ENCODE measurements around the gene FBLN1. TPM values are rescaled to one million over a fixed set of nuclear protein-coding genes. Genes with fewer than 3 reads are reported as not detected.

The FBLN1 gene
- total RNA-seq, 1 experiment from 2014 or later, result 28.6 TPM

DNA sequence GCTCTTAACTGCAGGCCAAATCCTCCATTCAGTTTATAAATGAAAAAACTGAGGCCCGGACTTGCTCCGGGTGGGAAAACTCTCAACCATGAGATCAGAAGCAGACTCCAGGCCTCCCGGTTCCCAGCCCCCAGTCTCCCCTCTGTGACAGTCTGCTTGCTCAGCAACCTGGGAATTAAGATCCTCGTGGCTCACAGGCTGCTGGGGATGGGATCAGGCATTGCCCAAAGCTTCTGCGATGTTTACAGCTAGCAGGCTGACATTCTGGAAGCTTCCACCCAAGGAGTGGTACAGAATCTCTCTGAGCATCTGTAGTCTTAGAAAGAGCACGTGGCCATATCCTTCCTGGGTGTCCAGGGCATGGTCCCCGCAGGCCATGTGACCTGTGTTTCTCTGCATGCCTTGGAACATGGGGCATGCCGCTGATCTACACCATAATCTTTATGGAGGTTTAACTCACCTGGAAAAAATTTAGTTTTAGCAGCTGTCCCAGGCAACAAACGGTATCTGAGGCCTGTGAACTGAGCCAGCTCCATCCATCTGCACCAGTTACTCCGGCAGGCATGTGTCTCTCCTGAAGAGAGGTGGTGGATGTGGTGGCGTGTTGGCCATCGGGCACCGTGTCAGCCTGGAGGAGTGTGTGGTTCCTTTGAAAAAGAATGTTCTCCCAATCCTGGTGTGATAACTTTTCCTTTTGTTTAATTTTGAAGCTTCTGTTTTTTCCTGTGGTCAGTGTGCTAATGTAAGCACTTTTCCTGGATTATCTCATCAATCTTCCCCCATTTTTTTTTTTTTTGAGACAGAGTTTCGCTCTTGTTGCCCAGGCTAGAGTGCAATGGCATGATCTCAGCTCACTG is 7.9 kb downstream of the FBLN1 start:
- TF ChIP-seq, protein P1, sequence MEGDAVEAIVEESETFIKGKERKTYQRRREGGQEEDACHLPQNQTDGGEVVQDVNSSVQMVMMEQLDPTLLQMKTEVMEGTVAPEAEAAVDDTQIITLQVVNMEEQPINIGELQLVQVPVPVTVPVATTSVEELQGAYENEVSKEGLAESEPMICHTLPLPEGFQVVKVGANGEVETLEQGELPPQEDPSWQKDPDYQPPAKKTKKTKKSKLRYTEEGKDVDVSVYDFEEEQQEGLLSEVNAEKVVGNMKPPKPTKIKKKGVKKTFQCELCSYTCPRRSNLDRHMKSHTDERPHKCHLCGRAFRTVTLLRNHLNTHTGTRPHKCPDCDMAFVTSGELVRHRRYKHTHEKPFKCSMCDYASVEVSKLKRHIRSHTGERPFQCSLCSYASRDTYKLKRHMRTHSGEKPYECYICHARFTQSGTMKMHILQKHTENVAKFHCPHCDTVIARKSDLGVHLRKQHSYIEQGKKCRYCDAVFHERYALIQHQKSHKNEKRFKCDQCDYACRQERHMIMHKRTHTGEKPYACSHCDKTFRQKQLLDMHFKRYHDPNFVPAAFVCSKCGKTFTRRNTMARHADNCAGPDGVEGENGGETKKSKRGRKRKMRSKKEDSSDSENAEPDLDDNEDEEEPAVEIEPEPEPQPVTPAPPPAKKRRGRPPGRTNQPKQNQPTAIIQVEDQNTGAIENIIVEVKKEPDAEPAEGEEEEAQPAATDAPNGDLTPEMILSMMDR (IDR thresholded peaks at IDR 0.05; ENCODE audit: unreplicated experiment), result no peak
- Mint-ChIP-seq H3K36me3 (ENCODE audit: insufficient read depth, unreplicated experiment) (no peaks in the 10 kb centered on the region), H3K4me3 (ENCODE audit: low read depth, unreplicated experiment) (no peak overlapping the region), H3K9me3 (ENCODE audit: low read depth, unreplicated experiment) (no peaks in the 10 kb centered on the region), H3K4me1 (ENCODE audit: low read depth, unreplicated experiment) (no peaks in the 10 kb centered on the region), H3K27me3 (ENCODE audit: unreplicated experiment) (peaks cover 30% of the 10 kb centered on the region), H3K27ac (ENCODE audit: unreplicated experiment) (no peak overlapping the region)
- intact Hi-C loops (cut with micrococcal nuclease; ENCODE audit: unreplicated experiment), result no loop called here
- no TSS peak for BruUV-seq (replicated peaks)
- no peak for DNase-seq
- CTCF ChIA-PET, result no interaction called here

DNA sequence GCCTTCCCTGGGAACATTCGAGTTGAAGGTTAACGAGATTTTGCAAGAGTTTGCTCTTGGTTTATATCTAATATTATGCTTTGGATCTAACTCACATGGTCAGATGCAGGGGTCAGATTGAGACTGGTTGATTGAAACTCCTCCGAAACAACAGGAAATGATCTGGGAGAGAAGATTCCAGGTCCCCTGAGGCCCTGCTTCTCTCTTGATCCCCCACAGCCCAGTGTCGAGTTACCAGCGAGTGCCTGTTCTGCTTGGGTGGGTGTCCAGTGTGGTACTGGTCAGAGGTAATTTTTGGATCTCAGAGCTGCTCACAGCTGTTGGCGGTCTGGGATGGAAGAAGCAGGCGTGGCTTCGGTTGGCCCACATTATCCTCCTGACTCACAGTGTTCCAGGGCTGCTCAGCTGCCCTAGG is 9.2 kb downstream of the FBLN1 start:
- TF ChIP-seq, protein P1 (IDR thresholded peaks at IDR 0.05; ENCODE audit: unreplicated experiment), result no peak
- H3K4me3 Mint-ChIP-seq (ENCODE audit: low read depth, unreplicated experiment), result no peak overlapping the region
- DNase-seq, result no peak
- peaks cover 42% of the 10 kb centered on the region for H3K27me3 Mint-ChIP-seq (ENCODE audit: unreplicated experiment)
- CTCF ChIA-PET, result no interaction called here
- intact Hi-C loops (cut with micrococcal nuclease; ENCODE audit: unreplicated experiment), result no loop called here
- no peak overlapping the region for H3K27ac Mint-ChIP-seq (ENCODE audit: unreplicated experiment)
- H3K4me1 Mint-ChIP-seq (ENCODE audit: low read depth, unreplicated experiment), result no peaks in the 10 kb centered on the region
- no peaks in the 10 kb centered on the region for H3K9me3 Mint-ChIP-seq (ENCODE audit: low read depth, unreplicated experiment)
- no TSS peak for BruUV-seq (replicated peaks)
- H3K36me3 Mint-ChIP-seq (ENCODE audit: insufficient read depth, unreplicated experiment), result no peaks in the 10 kb centered on the region

DNA sequence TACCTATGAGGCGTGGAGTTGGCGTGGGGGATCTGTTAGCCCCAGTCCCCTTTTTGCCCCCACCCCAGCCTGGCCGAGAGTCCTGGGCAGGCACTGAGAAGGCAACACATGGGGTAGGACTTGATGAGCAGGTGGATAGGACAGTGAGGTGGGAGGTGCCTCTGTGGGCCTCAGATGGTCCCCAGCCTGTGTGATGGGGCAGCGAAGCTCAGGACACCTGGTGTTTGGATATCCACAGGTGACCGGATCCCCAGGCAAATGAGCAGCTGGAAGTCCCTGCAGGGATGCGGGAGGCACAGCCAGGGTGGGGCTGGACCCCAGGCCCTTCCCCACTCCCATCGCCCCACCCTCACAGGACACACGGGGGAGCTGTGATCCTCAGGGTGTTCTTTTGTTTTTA is 9.7 kb downstream of the FBLN1 start:
- Mint-ChIP-seq H3K27me3 (ENCODE audit: unreplicated experiment) (peaks cover 42% of the 10 kb centered on the region), H3K36me3 (ENCODE audit: insufficient read depth, unreplicated experiment) (no peaks in the 10 kb centered on the region), H3K4me3 (ENCODE audit: low read depth, unreplicated experiment) (no peak overlapping the region), H3K4me1 (ENCODE audit: low read depth, unreplicated experiment) (no peaks in the 10 kb centered on the region), H3K9me3 (ENCODE audit: low read depth, unreplicated experiment) (no peaks in the 10 kb centered on the region), H3K27ac (ENCODE audit: unreplicated experiment) (no peak overlapping the region)
- CTCF ChIA-PET, result no interaction called here
- DNase-seq, result no peak
- TF ChIP-seq, protein P1 (IDR thresholded peaks at IDR 0.05; ENCODE audit: unreplicated experiment), result no peak
- intact Hi-C loops (cut with micrococcal nuclease; ENCODE audit: unreplicated experiment), result no loop called here
- no TSS peak for BruUV-seq (replicated peaks)

DNA sequence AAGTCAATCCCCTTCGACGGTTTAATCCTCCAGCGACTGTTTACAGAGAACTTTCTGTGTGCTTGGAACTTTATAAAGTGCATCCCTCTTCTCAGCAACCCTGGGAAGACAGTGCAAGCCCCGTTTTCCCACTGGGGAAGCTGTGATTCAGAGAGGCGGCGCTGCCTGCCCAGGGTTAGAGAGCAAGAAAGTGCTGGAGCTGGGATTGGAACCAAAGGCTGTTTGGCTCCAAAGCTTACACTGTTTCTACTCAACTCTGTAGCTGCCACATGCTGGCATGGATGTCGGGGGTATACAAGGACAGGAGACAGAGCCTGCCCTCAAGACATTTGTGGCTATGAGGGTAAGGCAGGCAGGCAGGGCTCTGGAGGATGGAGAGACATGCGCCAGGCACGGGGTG is 13.0 kb downstream of the FBLN1 start:
- no TSS peak for BruUV-seq (replicated peaks)
- H3K27ac Mint-ChIP-seq (ENCODE audit: unreplicated experiment), result no peak overlapping the region

More for the DNA sequence above, 13.0 kb downstream of the FBLN1 start:
- Mint-ChIP-seq H3K9me3 (ENCODE audit: low read depth, unreplicated experiment) (no peaks in the 10 kb centered on the region), H3K27me3 (ENCODE audit: unreplicated experiment) (peaks cover 30% of the 10 kb centered on the region), H3K4me3 (ENCODE audit: low read depth, unreplicated experiment) (no peak overlapping the region), H3K36me3 (ENCODE audit: insufficient read depth, unreplicated experiment) (no peaks in the 10 kb centered on the region), H3K4me1 (ENCODE audit: low read depth, unreplicated experiment) (no peaks in the 10 kb centered on the region)
- DNase-seq, result no peak
- TF ChIP-seq, protein P1 (IDR thresholded peaks at IDR 0.05; ENCODE audit: unreplicated experiment), result no peak
- intact Hi-C loops (cut with micrococcal nuclease; ENCODE audit: unreplicated experiment), result no loop called here
- CTCF ChIA-PET, result no interaction called here
